A549 (cell line): ENCODE results near the gene CDH2. TPM values are rescaled to one million over a fixed set of nuclear protein-coding genes. Genes with fewer than 3 reads are reported as not detected.

Experiments
- ATAC-seq, 2 experiments: fragments of 200-7000 bp in 1 of 2; fragments of >200 bp in 1 of 2; cut with Nextera tagmentation in 1 of 2; cut with Tn5 transposase in 1 of 2; 3 replicates each; pipeline versions ENCODE4 v1.8.0 to v1.9.1; 2018 to 2020; ENCODE audit warnings: mild to moderate bottlenecking in 1 of 2, moderate library complexity in 1 of 2
- CTCF ChIA-PET: fragments of 300-600 bp; sonication (Branson Sonifier 250); formaldehyde crosslinking; extraction: SDS; loops from one replicate; lab custom pipeline; 2021; ENCODE audit warnings: antibody characterized with exemption, inconsistent platforms; lab: Yijun Ruan, JAX
- POLR2A ChIA-PET: fragments of 350-600 bp; formaldehyde crosslinking; extraction: SDS; loops from one replicate; lab custom pipeline; 2021; ENCODE audit warnings: antibody characterized with exemption, inconsistent platforms; lab: Yijun Ruan, JAX
- DNase-seq, 2 experiments: peaks; one replicate each; pipeline versions ENCODE4 v3.0.0 to v3.0.0-alpha.2; 2011 to 2016; ENCODE audit warnings: low read depth in 1 of 2, low spot score in 1 of 2
- FAIRE-seq: peaks from 2 replicates; lab custom pipeline; 2011; peaks lifted over from hg19 to GRCh38; lab: Jason Lieb, UNC
- H3K27ac ChIP-seq, 2 experiments: fragments of >200 bp; sonication (Bioruptor Twin); formaldehyde crosslinking; 3 replicates each; pipeline ENCODE4 v1.5.1; 2016 to 2017
- H3K4me1 ChIP-seq: fragments of >200 bp; sonication (Bioruptor Twin); formaldehyde crosslinking; 3 replicates; pipeline ENCODE4 v1.6.1; 2016
- H3K4me2 ChIP-seq: fragments of >200 bp; sonication (Bioruptor Twin); formaldehyde crosslinking; 3 replicates; pipeline ENCODE4 v1.6.1; 2016
- H3K4me3 ChIP-seq: fragments of >200 bp; sonication (Bioruptor Twin); formaldehyde crosslinking; 3 replicates; pipeline ENCODE4 v1.5.1; 2016
- H3K9me3 ChIP-seq: fragments of >200 bp; sonication (Bioruptor Twin); formaldehyde crosslinking; 3 replicates; pipeline ENCODE4 v1.6.1; 2016
- BHLHE40 ChIP-seq: IDR thresholded peaks from 2 replicates; pipeline ENCODE4 v1.6.1; 2012; ENCODE audit warnings: low read depth, low read length, inconsistent platforms
- CHD2 ChIP-seq: fragments of 150-350 bp; IDR thresholded peaks from 2 replicates; pipeline ENCODE4 v1.6.1; 2014; ENCODE audit warnings: low read length; ENCODE audit not compliant: partially characterized antibody
- ELK1 ChIP-seq: fragments of 150-350 bp; IDR thresholded peaks from 2 replicates; pipeline ENCODE4 v1.6.1; 2014; ENCODE audit warnings: low read depth, mild to moderate bottlenecking, low read length
- HDAC2 ChIP-seq: fragments of 200-600 bp; sonication (generic); IDR thresholded peaks from 2 replicates; pipeline ENCODE4 v1.6.1; 2016
- HMGXB4 ChIP-seq: fragments of 250-450 bp; sonication (Bioruptor Pico); IDR thresholded peaks from 2 replicates; pipeline ENCODE4 v1.5.0; 2021; ENCODE audit warnings: mild to moderate bottlenecking, moderate library complexity, borderline replicate concordance
- HOXB5 ChIP-seq: fragments of 250-450 bp; sonication (Bioruptor Pico); IDR thresholded peaks from 2 replicates; pipeline ENCODE4 v1.5.0; 2020; ENCODE audit warnings: mild to moderate bottlenecking, moderate library complexity
- NPAS2 ChIP-seq: fragments of 250-450 bp; sonication (Bioruptor Pico); IDR thresholded peaks from 2 replicates; pipeline ENCODE4 v1.8.0; 2022; ENCODE audit warnings: mild to moderate bottlenecking, moderate library complexity, borderline replicate concordance
- RARB ChIP-seq: fragments of 250-450 bp; sonication (Bioruptor Pico); IDR thresholded peaks from 2 replicates; pipeline ENCODE4 v1.8.0; 2021; ENCODE audit warnings: mild to moderate bottlenecking, moderate library complexity
- SREBF2 ChIP-seq: fragments of 450-650 bp; IDR thresholded peaks from 2 replicates; pipeline ENCODE4 v1.6.1; 2014; ENCODE audit warnings: mild to moderate bottlenecking, moderate library complexity
- WGBS: methylation state at CpG from one replicate; pipeline ENCODE4 v1.1.6; 2017; ENCODE audit errors: missing lambda C conversion rate; 5-methylcytosine and 5-hydroxymethylcytosine counted together
- polyA plus RNA-seq, 4 experiments: library from polyadenylated mRNA; depleted of rRNA in 3 of 4; stranded (reverse); fragments of >200 nt; fragmentation: RNase III in 1 of 4; extraction: RNeasy Plus Mini Kit Qiagen cat#74134 plus additional on column Dnase treatment in 1 of 4; gene quantifications; 2 replicates in 3 of 4; 3 replicates in 1 of 4; pipeline ENCODE4 v1.2.3, GENCODE V29; 2011 to 2017
- TF ChIP-seq, protein P1 (sequence below): fragments of 200-600 bp; sonication (generic); IDR thresholded peaks from 2 replicates; pipeline ENCODE4 v1.6.1; 2016; ENCODE audit warnings: antibody characterized with exemption, mild to moderate bottlenecking, moderate library complexity

Gene CDH2
- polyA plus RNA-seq, 2 of the 4 experiments (the other 2 are of a cell fraction): 54.0 to 71.9 TPM

DNA sequence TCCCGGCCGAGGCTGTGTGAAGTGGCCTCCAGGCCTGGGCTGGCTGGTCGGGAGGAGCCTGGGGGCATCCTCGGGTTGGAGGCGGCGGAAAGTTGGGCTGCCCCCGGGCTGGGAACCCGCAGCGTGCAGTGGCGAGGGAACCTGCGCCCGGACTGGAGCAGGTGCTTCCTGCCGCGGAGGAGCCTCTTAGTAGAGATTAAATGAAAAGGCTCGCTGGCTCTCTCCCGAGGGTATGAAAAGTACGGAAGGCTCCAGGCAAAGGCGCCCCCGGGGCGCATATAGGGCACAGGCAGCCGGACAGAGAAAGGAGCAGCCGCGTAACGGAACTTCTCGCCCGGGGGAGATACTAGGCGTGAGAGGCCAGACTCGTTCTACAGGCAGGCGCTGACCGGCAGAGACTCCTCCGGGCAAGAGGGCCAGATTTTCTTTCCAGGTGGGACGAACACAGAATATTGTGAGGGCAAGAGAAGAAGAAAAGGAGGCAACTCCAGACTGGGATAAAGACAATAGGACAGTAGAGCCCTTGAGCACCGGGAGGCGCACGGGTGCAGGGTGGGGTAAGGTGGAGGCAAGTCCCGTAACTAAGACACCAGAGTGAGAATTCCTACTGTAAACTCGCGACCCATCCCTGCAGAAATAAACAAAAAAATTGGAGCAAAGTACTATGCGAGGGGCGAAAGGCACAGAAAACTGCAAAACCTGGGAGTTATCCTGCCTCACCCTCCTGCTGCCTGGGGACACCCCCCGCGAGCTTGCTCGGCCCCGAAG is 816 bp downstream of the CDH2 start (continued):
- TF ChIP-seq ELK1: no peak
- TF ChIP-seq HDAC2: no peak
- TF ChIP-seq NPAS2 (CRISPR knock-in tag): no peak
- TF ChIP-seq SREBF2: no peak
- no peak for TF ChIP-seq RARB (CRISPR knock-in tag)
- TF ChIP-seq, protein P1, sequence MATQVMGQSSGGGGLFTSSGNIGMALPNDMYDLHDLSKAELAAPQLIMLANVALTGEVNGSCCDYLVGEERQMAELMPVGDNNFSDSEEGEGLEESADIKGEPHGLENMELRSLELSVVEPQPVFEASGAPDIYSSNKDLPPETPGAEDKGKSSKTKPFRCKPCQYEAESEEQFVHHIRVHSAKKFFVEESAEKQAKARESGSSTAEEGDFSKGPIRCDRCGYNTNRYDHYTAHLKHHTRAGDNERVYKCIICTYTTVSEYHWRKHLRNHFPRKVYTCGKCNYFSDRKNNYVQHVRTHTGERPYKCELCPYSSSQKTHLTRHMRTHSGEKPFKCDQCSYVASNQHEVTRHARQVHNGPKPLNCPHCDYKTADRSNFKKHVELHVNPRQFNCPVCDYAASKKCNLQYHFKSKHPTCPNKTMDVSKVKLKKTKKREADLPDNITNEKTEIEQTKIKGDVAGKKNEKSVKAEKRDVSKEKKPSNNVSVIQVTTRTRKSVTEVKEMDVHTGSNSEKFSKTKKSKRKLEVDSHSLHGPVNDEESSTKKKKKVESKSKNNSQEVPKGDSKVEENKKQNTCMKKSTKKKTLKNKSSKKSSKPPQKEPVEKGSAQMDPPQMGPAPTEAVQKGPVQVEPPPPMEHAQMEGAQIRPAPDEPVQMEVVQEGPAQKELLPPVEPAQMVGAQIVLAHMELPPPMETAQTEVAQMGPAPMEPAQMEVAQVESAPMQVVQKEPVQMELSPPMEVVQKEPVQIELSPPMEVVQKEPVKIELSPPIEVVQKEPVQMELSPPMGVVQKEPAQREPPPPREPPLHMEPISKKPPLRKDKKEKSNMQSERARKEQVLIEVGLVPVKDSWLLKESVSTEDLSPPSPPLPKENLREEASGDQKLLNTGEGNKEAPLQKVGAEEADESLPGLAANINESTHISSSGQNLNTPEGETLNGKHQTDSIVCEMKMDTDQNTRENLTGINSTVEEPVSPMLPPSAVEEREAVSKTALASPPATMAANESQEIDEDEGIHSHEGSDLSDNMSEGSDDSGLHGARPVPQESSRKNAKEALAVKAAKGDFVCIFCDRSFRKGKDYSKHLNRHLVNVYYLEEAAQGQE: no peak
- TF ChIP-seq BHLHE40: no peak
- TF ChIP-seq HOXB5 (CRISPR knock-in tag): no peak
- no peak for TF ChIP-seq CHD2
- TF ChIP-seq, all 56 proteins: peak for 0

GRCh38 chr18:28175150-28175929 is 1.6 kb downstream of the CDH2 start:
- FAIRE-seq (no peak), ATAC-seq (peak; percentile 12 to 56; a peak in 4 of 6 replicates), DNase-seq (peak; percentile 8 to 25)
- peak overlapping the region; percentile 93 to 95 for H3K27ac ChIP-seq
- ChIA-PET CTCF (no interaction called here), POLR2A (no interaction called here)
- peaks cover 28% of the 10 kb centered on the region for H3K4me1 ChIP-seq
- no peaks in the 10 kb centered on the region for H3K9me3 ChIP-seq
- TF ChIP-seq, protein P1: peak; percentile 84
- TF ChIP-seq HMGXB4 (CRISPR knock-in tag): no peak
- peak overlapping the region; percentile 83 for H3K4me3 ChIP-seq
- 6% methylated on average over 14 of the region's 53 CpGs for WGBS
- H3K4me2 ChIP-seq: peak overlapping the region; percentile 92
